Esophagus squamous epithelium (tissue), 5 donors: ENCODE results near the gene CEACAM16. TPM values are rescaled to one million over a fixed set of nuclear protein-coding genes. Genes with fewer than 3 reads are reported as not detected.

Experiments
- DNase-seq: peaks from one replicate; lab custom pipeline; 2025; lab: John Stamatoyannopoulos, UW
- H3K27ac ChIP-seq, 4 donors: fragments of 200-600 bp; sonication (generic); one replicate each; pipeline ENCODE4 v1.5.1; 2016 to 2019; ENCODE audit warnings: mild to moderate bottlenecking in 1 of 4
- H3K27me3 ChIP-seq, 4 donors: fragments of 200-600 bp; sonication (generic); 1 replicate in 3 of 4; 2 replicates in 1 of 4; pipeline versions ENCODE4 v1.5.1 to v1.6.0; 2017 to 2021; ENCODE audit warnings: antibody characterized with exemption in 1 of 4
- H3K36me3 ChIP-seq, 3 donors: fragments of 200-600 bp; sonication (generic); one replicate each; pipeline ENCODE4 v1.5.1; 2016 to 2019
- H3K4me1 ChIP-seq, 3 donors: fragments of 200-600 bp; sonication (generic); one replicate each; pipeline ENCODE4 v1.5.1; 2017 to 2019
- H3K4me3 ChIP-seq, 4 donors: fragments of 200-600 bp; sonication (generic); 1 replicate in 3 of 4; 2 replicates in 1 of 4; pipeline ENCODE4 v1.5.1; 2016 to 2019; ENCODE audit warnings: mild to moderate bottlenecking in 2 of 4, moderate library complexity in 1 of 4
- H3K9me3 ChIP-seq, 3 donors: fragments of 200-600 bp; sonication (generic); one replicate each; pipeline ENCODE4 v1.5.1; 2016 to 2019
- POLR2A ChIP-seq, 4 donors: fragments of 450-650 bp; IDR thresholded peaks; one replicate each; pipeline ENCODE4 v1.6.1; 2017; ENCODE audit warnings: antibody characterized with exemption in 4 of 4, mild to moderate bottlenecking in 4 of 4, moderate library complexity in 3 of 4
- WGBS, 2 donors: methylation state at CpG; one replicate each; pipeline ENCODE4 v1.1.5; 2018; 5-methylcytosine and 5-hydroxymethylcytosine counted together
- intact Hi-C: fragments of 100-400 bp; cut with DNase I; formaldehyde crosslinking; loops from one replicate; pipeline ENCODE4 v1.15.0; 2022
- total RNA-seq, 4 donors: library from RNA; depleted of rRNA; stranded (reverse); fragments of >200 nt; gene quantifications; one replicate each; pipeline ENCODE4 v1.1.0, GENCODE V29; 2016
- TF ChIP-seq, protein P1 (sequence below), 6 experiments: fragments of 450-650 bp in 4 of 6; fragments of 200-600 bp in 2 of 6; sonication (generic) in 2 of 6; IDR thresholded peaks; one replicate each; pipeline ENCODE4 v1.5.1; 2016 to 2019; ENCODE audit warnings: antibody characterized with exemption in 6 of 6, mild to moderate bottlenecking in 4 of 6, moderate library complexity in 4 of 6
- donor health status: DM: yes; HTN: yes; CAD: no.

Gene CEACAM16
- total RNA-seq, 4 donors from 2014 or later: not detected

DNA sequence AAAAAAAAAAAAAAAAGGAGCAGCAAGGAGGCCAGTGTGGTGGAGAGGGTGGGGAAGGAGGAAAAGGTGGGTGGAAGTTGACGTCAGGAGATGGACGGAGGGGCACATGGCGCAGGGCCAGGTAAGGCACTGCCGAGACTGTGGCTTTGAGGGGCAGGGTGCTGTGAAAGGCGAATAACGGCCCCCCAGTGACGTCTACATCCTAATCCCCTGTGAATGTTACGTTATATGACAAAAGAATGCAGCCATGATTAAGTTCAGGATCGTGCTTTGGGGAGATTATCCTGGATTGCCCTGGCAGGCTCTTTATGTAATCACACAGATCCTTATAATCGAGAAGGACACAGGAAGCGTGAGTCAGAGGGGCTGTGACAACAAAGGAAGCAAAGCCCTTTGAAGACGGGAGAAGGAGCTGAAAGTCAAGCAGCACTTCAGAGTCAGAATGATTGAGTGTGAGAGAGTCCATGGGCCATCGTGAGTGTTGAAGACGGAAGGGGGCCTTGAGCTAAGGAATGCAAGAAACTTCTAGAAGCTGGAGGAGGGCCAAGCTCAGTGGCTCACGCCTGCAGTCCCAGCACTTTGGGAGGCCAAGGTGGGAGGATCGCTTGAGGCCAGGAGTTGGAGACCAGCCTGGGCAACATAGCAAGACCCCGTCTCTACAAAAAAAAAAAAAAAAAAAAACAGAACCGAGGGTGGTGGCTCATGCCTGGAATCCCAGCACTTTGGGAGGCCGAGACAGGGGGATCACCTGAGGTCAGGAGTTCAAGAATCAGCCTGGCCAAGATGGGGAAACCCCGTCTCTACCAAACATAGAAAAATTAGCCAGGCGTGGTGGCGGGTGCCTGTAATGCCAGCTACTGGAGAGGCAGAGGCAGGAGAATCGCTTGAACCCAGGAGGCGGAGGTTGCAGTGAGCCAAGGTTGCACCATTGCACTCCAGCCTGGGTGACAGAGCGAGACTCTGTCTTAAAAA, 13.8 kb upstream of the CEACAM16 start:
- H3K36me3 ChIP-seq: peaks cover 0 to 4% (median 0%) of the 10 kb centered on the region in 3 donors
- H3K4me1 ChIP-seq: peaks cover 11 to 45% (median 21%) of the 10 kb centered on the region in 3 donors
- H3K27ac ChIP-seq: peak overlapping the region; percentile 16 to 75 (median 50)
- DNase-seq: no peak
- 21 to 27% methylated on average over 24 to 25 of the region's 25 CpGs for WGBS, 2 donors
- H3K4me3 ChIP-seq: peak overlapping the region in 1 of 4 donors; percentile 3
- H3K9me3 ChIP-seq: no peaks in the 10 kb centered on the region
- intact Hi-C loops: no loop called here
- no peaks in the 10 kb centered on the region for H3K27me3 ChIP-seq
- no peak for TF ChIP-seq POLR2A (IDR thresholded peaks at IDR 0.05)
- TF ChIP-seq, protein P1, sequence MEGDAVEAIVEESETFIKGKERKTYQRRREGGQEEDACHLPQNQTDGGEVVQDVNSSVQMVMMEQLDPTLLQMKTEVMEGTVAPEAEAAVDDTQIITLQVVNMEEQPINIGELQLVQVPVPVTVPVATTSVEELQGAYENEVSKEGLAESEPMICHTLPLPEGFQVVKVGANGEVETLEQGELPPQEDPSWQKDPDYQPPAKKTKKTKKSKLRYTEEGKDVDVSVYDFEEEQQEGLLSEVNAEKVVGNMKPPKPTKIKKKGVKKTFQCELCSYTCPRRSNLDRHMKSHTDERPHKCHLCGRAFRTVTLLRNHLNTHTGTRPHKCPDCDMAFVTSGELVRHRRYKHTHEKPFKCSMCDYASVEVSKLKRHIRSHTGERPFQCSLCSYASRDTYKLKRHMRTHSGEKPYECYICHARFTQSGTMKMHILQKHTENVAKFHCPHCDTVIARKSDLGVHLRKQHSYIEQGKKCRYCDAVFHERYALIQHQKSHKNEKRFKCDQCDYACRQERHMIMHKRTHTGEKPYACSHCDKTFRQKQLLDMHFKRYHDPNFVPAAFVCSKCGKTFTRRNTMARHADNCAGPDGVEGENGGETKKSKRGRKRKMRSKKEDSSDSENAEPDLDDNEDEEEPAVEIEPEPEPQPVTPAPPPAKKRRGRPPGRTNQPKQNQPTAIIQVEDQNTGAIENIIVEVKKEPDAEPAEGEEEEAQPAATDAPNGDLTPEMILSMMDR (IDR thresholded peaks at IDR 0.05): no peak

DNA sequence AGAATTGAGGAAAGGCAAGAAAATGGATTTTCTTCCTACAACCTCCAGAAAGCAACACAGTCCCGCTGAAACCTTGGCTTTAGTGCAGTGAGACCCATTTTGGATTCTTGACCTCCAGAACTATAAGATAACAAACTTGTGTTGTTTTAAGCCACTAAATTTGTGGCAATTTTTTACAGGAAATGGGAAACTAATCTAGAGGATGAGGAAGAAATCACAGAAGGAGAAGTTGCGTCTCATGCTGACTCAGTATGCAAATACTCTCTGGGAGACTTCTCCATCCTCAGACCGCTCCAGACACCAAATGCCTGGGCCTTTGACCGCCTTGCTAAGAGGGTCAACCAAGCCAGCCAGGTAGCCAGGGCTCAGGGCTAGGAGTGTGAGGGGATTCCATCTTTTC, 13.1 kb upstream of the CEACAM16 start:
- H3K27ac ChIP-seq: peak overlapping the region; percentile 16 to 75 (median 50)
- peaks cover 0 to 4% (median 0%) of the 10 kb centered on the region in 3 donors for H3K36me3 ChIP-seq
- H3K27me3 ChIP-seq: no peaks in the 10 kb centered on the region
- H3K4me3 ChIP-seq: no peak overlapping the region
- TF ChIP-seq POLR2A (IDR thresholded peaks at IDR 0.05): no peak
- TF ChIP-seq, protein P1 (IDR thresholded peaks at IDR 0.05): no peak
- no peak for DNase-seq
- no peaks in the 10 kb centered on the region for H3K9me3 ChIP-seq
- intact Hi-C loops: no loop called here
- peaks cover 11 to 45% (median 21%) of the 10 kb centered on the region in 3 donors for H3K4me1 ChIP-seq
- WGBS, 2 donors: 45 to 47% methylated on average over 4 of the region's 4 CpGs

DNA sequence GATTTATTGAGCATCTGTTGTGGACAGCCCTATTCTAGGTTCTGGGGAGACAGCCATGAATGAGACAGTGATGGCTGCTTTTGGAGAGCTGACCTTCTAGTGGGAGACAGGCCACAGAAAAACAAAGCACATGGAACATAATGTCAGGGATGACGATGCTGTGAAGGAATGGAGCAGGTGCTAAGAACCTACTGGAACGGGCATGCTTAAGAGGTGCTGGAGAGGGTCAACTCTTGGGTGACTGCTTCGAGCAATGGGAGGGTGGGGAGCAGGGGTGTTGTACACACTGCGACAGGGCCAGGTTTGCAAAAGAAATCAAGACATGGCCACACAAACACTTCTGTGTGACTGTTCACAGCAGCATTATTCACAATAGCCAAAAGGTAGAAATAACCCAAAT, 12.1 kb upstream of the CEACAM16 start:
- H3K4me3 ChIP-seq: no peak overlapping the region
- WGBS, 2 donors: 70 to 74% methylated on average over 4 of the region's 4 CpGs
- no peaks in the 10 kb centered on the region for H3K27me3 ChIP-seq
- no peak for DNase-seq
- intact Hi-C loops: no loop called here
- peaks cover 15 to 53% (median 28%) of the 10 kb centered on the region in 3 donors for H3K4me1 ChIP-seq
- no peaks in the 10 kb centered on the region for H3K9me3 ChIP-seq
- no peak for TF ChIP-seq POLR2A (IDR thresholded peaks at IDR 0.05)
- TF ChIP-seq, protein P1 (IDR thresholded peaks at IDR 0.05): no peak
- no peak overlapping the region for H3K27ac ChIP-seq
- H3K36me3 ChIP-seq: peaks cover 0 to 4% (median 0%) of the 10 kb centered on the region in 3 donors

DNA sequence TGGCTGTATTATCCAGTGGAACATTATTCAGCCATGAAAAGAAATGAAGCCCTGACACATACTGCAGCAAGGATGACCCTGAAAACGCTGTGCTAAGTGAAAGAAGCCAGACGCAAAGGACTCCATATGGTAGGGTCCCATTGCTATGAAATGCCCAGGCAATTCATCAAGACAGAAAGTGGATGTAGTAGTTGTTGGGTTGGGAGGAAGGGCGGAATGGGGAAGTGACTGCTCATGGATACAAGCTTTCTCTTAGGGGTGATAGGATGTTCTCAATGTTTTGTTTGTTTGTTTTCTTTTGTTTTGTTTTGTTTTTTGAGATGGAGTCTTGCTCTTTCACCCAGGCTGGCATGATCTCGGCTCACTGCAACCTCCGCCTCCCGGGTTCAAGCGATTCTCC, 11.1 kb upstream of the CEACAM16 start:
- H3K27ac ChIP-seq: no peak overlapping the region
- H3K4me3 ChIP-seq: no peak overlapping the region
- TF ChIP-seq POLR2A (IDR thresholded peaks at IDR 0.05): no peak
- TF ChIP-seq, protein P1 (IDR thresholded peaks at IDR 0.05): no peak
- peaks cover 21 to 63% (median 37%) of the 10 kb centered on the region in 3 donors for H3K4me1 ChIP-seq
- H3K9me3 ChIP-seq: no peaks in the 10 kb centered on the region
- no peaks in the 10 kb centered on the region for H3K27me3 ChIP-seq
- peaks cover 0 to 4% (median 0%) of the 10 kb centered on the region in 3 donors for H3K36me3 ChIP-seq
- WGBS, 2 donors: 80 to 92% methylated on average over 3 to 7 of the region's 7 CpGs
- intact Hi-C loops: no loop called here
- DNase-seq: no peak
